Thyroid gland (tissue), 4 donors: ENCODE data around the gene KLRC2. TPM values are rescaled to one million over a fixed set of nuclear protein-coding genes. Genes with fewer than 3 reads are reported as not detected.
"Not testable (repeated sequence)": the region's sequence is repeated elsewhere in the genome, so short reads cannot be mapped to it uniquely, and the experiment has no call there.

Experiments
- DNase-seq, 2 donors: peaks; one replicate each; pipeline ENCODE4 v3.0.0-alpha.2; 2019
- H3K27ac ChIP-seq, 3 donors: fragments of 200-600 bp; sonication (generic); 1 replicate in 2 of 3; 2 replicates in 1 of 3; pipeline ENCODE4 v1.5.1; 2016 to 2019; ENCODE audit warnings: mild to moderate bottlenecking in 1 of 3, moderate library complexity in 1 of 3
- H3K27me3 ChIP-seq: fragments of 200-600 bp; sonication (generic); one replicate; pipeline ENCODE4 v1.5.1; 2019
- H3K36me3 ChIP-seq, 2 donors: fragments of 200-600 bp; sonication (generic); one replicate each; pipeline ENCODE4 v1.5.1; 2016 to 2019
- H3K4me1 ChIP-seq, 2 donors: fragments of 200-600 bp; sonication (generic); one replicate each; pipeline ENCODE4 v1.5.1; 2017 to 2019
- H3K4me3 ChIP-seq, 3 donors: fragments of 200-600 bp; sonication (generic); replicated peaks in 1 of 3; 1 replicate in 2 of 3; 2 replicates in 1 of 3; pipeline ENCODE4 v1.5.1; 2016; ENCODE audit warnings: mild to moderate bottlenecking in 1 of 3
- H3K9me3 ChIP-seq: fragments of 200-600 bp; sonication (generic); one replicate; pipeline ENCODE4 v1.5.1; 2017
- CTCF ChIP-seq, 6 experiments: fragments of 200-600 bp in 3 of 6; fragments of 450-650 bp in 3 of 6; sonication (generic) in 3 of 6; IDR thresholded peaks; one replicate each; pipeline ENCODE4 v1.5.1; 2016 to 2019; ENCODE audit warnings: antibody characterized with exemption in 6 of 6, mild to moderate bottlenecking in 2 of 6, inconsistent platforms in 1 of 6, moderate library complexity in 1 of 6
- POLR2A ChIP-seq, 2 donors: fragments of 450-650 bp; IDR thresholded peaks; one replicate each; pipeline ENCODE4 v1.6.1; 2017; ENCODE audit warnings: antibody characterized with exemption in 2 of 2, mild to moderate bottlenecking in 2 of 2, moderate library complexity in 1 of 2
- WGBS, 2 donors: methylation state at CpG; one replicate each; pipeline ENCODE4 v1.1.5; 2017; 5-methylcytosine and 5-hydroxymethylcytosine counted together
- intact Hi-C: fragments of 100-400 bp; cut with DNase I; formaldehyde crosslinking; loops from one replicate; pipeline ENCODE4 v1.15.1; 2023
- total RNA-seq, 4 donors: library from RNA; depleted of rRNA; stranded (reverse); fragments of >200 nt; gene quantifications; one replicate each; pipeline ENCODE4 v1.2.3, GENCODE V29; 2016

The KLRC2 gene
- total RNA-seq, 4 donors from 2014 or later, result 0.33 to 0.98 (median 0.54) TPM; not detected in 1

GRCh38 chr12:10388624-10389413, 47.0 kb downstream of the KLRC2 start:
- intact Hi-C loops, result no loop called here

GRCh38 chr12:10387498-10387897, 48.3 kb downstream of the KLRC2 start:
- H3K27me3 ChIP-seq, intact Hi-C loops, H3K9me3 ChIP-seq, DNase-seq, H3K27ac ChIP-seq, H3K4me1 ChIP-seq, H3K36me3 ChIP-seq, H3K4me3 ChIP-seq: not testable (repeated sequence)
- 88 to 92% methylated on average over 6 of the region's 6 CpGs for WGBS, 2 donors

More at GRCh38 chr12:10388624-10389413, 47.0 kb downstream of the KLRC2 start:
- no peak for TF ChIP-seq CTCF (IDR thresholded peaks at IDR 0.05)
- no peaks in the 10 kb centered on the region for H3K4me1 ChIP-seq
- no peaks in the 10 kb centered on the region for H3K27me3 ChIP-seq
- H3K27ac ChIP-seq, result no peak overlapping the region
- no peak overlapping the region for H3K4me3 ChIP-seq
- WGBS, 2 donors, result 78% methylated on average over 9 of the region's 9 CpGs
- H3K9me3 ChIP-seq, result no peaks in the 10 kb centered on the region
- H3K36me3 ChIP-seq, result no peaks in the 10 kb centered on the region
- no peak for DNase-seq

- intact Hi-C loops, result no loop called here
- H3K27ac ChIP-seq, result no peak overlapping the region
- H3K4me1 ChIP-seq, result no peaks in the 10 kb centered on the region
- 51 to 74% methylated on average over 1 of the region's 1 CpG for WGBS, 2 donors
- no peak for DNase-seq
- no peaks in the 10 kb centered on the region for H3K9me3 ChIP-seq
- no peaks in the 10 kb centered on the region for H3K36me3 ChIP-seq
- no peak for TF ChIP-seq CTCF (IDR thresholded peaks at IDR 0.05)
- no peak for TF ChIP-seq POLR2A (IDR thresholded peaks at IDR 0.05)
- no peaks in the 10 kb centered on the region for H3K27me3 ChIP-seq
- no peak overlapping the region for H3K4me3 ChIP-seq
Measured at GRCh38 chr12:10386857-10387256, 49.0 kb downstream of the KLRC2 start.

GRCh38 chr12:10385166-10385613, 50.6 kb downstream of the KLRC2 start:
- WGBS, 2 donors, result 78 to 85% methylated on average over 2 of the region's 2 CpGs
- H3K36me3 ChIP-seq, result no peaks in the 10 kb centered on the region
- intact Hi-C loops, result no loop called here
- no peaks in the 10 kb centered on the region for H3K4me1 ChIP-seq
- no peak for DNase-seq
- no peak overlapping the region for H3K27ac ChIP-seq
- H3K4me3 ChIP-seq, result no peak overlapping the region
- no peaks in the 10 kb centered on the region for H3K9me3 ChIP-seq
- H3K27me3 ChIP-seq, result no peaks in the 10 kb centered on the region
- TF ChIP-seq CTCF (IDR thresholded peaks at IDR 0.05) (no peak), POLR2A (IDR thresholded peaks at IDR 0.05) (no peak)

GRCh38 chr12:10384191-10384590, 51.6 kb downstream of the KLRC2 start:
- H3K4me3 ChIP-seq, result no peak overlapping the region
- TF ChIP-seq CTCF (IDR thresholded peaks at IDR 0.05) (no peak), POLR2A (IDR thresholded peaks at IDR 0.05) (no peak)
- no peak for DNase-seq
- intact Hi-C loops, result no loop called here
- H3K27me3 ChIP-seq, result no peaks in the 10 kb centered on the region
- H3K9me3 ChIP-seq, result no peaks in the 10 kb centered on the region
- no peaks in the 10 kb centered on the region for H3K4me1 ChIP-seq
- H3K36me3 ChIP-seq, result no peaks in the 10 kb centered on the region
- H3K27ac ChIP-seq, result no peak overlapping the region
- 86 to 89% methylated on average over 3 of the region's 3 CpGs for WGBS, 2 donors
